Left kidney (tissue), 2 donors: ENCODE measurements around the gene KCNJ6. TPM values are rescaled to one million over a fixed set of nuclear protein-coding genes. Genes with fewer than 3 reads are reported as not detected.
A peak's percentile ranks its signal among the peaks of the same experiment; 100 is the strongest.
"Not testable (repeated sequence)": the region's sequence is repeated elsewhere in the genome, so short reads cannot be mapped to it uniquely, and the experiment has no call there.

ENCODE experiments used
- DNase-seq: peaks from one replicate; pipeline ENCODE4 v3.0.0-alpha.2; 2013
- polyA plus RNA-seq: library from polyadenylated mRNA; unstranded; fragments of 120-200 nt; gene quantifications from one replicate; pipeline ENCODE4 v1.2.1, GENCODE V29; 2013; ENCODE audit not compliant: insufficient read length

KCNJ6 gene
- polyA plus RNA-seq, 1 donor = 0.30 TPM

DNA sequence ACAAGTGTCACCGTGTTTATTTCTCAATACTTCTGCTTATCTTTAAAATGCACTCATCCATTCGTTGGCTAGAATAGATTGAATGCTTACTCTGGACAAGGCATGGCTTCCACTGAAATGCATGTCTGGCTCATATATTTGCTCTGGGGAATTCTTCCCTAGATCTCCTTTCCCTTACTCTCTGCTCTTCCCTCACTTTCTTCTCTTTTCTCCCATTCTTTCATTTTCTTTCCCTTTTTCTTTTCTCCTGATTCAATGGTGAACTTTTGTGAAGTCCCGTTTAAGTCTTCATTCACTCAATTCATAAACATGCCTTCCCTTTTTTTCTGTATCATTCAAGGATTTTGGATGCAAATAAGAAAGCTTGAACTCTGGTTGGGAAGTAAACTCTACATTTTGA is 315.2 kb downstream of the KCNJ6 start:
- DNase-seq = no peak

GRCh38 chr21:37595944-37596343 is 320.3 kb downstream of the KCNJ6 start:
- no peak for DNase-seq

DNA sequence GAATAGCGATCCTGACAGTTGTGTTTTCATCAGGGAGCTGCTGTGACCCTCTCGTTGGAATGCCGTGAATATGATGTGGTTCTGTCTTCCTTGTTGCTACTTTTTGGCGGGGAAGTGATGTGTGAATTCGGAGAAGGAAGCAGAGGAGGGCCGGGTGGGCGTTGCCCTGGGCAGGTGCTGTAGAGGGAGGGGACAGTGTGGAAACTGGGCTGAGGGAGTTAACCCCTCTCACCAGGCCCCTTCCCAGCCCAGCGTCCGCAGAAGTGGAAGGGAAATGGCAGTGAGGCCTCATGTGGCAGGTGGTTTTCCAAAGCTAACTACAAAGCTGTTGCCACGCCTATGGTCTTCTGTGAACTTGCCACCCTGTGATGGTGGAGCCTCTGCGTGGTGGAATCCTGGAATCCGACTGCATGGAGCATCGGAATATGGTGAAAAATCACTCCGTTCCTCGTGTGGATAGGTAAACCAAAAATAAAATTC is 321.7 kb downstream of the KCNJ6 start:
- no peak for DNase-seq

DNA sequence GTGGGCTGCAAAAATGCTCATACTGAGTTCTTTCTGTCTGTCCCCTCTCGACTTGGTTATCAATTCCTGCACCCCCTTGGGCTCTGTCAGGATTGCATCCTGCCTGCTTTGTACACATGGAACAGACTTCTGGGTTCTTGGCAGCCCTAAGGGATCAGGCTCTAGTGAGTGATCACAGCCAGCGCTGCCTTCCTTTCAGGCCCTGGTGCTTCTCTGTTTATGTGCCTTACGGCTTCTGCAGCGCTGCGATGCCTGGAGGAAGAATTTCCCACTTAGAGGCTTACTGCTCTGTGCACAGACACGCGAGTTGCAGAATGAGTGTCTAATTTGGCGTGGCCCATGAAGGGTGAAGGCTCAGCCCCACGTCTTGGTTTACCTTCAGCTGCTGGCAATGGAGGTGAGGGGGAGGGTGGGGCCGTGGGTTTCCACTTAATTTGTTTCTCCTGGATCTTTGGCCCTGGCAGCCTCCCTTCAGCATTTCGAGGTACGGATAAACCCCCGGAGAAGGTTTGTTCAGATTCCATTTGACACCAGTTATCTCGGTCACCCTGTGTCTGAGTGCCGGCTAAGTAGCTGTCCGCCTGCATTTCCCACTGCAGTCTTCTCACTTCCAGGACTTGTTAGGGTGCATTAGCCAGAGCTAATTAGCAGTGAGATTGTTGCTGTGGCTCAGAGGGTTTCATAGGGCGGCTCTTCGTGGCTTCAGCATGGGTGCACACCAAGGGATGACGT is 322.4 kb downstream of the KCNJ6 start:
- no peak for DNase-seq

- DNase-seq = no peak
These were observed 323.2 kb downstream of the KCNJ6 start for GRCh38 chr21:37593015-37593414.

DNA sequence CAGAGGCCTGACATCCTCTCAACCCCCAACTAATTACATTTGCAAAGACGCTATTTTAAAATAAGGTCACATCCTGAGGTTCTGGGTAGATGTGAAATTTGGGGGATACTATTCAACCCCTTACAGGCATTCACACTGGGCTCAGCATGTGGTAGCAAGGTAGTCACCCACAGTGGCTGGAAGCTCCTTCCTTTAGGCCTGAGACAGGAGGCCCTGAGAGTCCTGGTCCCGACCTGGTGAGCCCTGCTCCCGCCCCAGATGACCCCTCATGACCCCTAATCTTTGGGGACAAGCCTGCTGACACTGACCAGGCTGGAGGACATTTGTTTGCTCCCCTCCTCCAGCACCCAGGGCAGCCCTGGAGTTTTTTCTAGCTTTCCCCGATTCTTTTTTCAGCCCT is 323.8 kb downstream of the KCNJ6 start:
- no peak for DNase-seq

DNA sequence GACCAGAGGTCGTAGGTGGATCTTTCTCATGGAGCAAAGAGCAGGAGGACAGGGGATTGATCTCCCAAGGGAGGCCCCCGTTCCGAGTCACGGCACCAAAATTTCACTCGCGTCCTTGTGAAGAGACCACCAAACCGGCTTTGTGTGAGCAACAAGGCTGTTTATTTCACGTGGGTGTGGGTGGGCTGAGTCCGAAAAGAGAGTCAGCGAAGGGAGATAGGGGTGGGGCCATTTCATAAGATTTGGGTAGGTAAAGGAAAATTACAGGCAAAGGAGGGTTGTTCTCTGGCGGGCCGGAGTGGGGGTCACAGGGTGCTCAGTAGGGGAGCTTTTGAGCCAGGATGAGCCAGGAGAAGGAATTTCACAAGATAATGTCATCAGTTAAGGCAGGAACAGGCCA is 324.3 kb downstream of the KCNJ6 start:
- not testable (repeated sequence) for DNase-seq

- DNase-seq = not testable (repeated sequence)
These were observed 325.4 kb downstream of the KCNJ6 start for GRCh38 chr21:37590836-37591235.

- not testable (repeated sequence) for DNase-seq
These were observed 327.6 kb downstream of the KCNJ6 start for GRCh38 chr21:37588644-37589043.

DNA sequence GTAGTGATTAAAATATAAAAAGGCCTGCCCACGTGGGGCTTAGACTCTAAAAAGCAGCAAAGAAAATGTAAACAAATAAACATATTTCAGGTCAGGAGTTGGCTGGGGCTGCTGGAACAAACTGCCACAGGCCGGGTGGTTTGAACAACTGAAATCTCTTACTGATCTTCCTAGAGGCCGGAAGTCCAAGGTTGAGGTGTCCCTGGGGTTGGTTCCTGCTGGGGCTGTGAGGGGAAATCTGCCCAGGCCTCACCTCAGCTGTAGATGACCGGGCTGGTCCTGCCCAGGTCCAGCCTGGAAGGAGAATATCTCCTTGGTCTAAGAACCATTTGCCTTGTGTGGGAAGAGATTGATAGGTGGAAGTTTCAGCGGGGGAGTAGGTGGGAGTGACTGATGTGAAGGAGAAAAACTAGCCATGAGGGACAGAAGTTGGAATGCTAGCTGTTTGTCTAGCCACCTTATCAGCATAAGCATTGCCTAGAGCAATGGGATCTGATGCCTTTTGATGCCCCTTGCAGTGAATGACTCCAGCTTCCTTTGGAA is 328.6 kb downstream of the KCNJ6 start:
- DNase-seq = no peak

DNA sequence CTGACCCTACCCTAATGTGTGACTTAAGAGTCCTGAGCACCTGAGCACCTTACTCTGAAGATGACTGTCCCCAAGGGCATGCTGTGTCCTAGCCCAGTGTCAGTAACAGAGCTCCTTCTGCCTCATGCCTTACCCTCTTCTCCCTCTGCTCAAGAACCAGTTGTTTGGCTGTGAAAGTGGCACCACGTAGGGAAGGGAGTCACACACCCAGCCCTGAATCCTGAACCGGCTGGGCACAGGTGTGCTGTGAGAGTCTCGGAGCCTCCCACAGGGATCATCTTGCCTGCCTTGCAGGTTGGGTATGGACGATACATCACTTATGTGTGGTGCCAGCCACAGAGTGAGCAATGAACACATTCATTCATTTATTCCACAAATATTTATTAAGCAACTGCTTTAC is 329.1 kb downstream of the KCNJ6 start:
- no peak for DNase-seq

DNA sequence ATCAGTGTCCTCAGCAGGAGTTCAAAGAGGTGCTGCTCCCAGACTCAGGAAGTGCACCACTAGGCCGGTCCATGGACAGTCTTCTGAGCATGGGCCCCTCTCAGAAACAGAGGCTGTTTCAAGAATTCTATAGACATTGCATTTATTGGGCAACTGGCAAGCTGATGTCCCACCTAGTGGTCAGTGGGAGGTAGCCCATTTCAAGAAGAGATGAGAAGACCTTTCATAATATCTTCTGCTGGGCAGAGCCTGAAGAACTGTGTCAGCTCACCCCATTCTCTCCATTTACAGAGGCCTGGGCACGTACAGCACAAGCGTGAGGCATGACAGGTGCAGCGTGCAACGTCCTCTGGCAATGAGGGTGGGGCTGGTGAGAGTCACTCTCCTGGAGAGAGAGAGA is 333.7 kb downstream of the KCNJ6 start:
- DNase-seq = peak; percentile 40

DNA sequence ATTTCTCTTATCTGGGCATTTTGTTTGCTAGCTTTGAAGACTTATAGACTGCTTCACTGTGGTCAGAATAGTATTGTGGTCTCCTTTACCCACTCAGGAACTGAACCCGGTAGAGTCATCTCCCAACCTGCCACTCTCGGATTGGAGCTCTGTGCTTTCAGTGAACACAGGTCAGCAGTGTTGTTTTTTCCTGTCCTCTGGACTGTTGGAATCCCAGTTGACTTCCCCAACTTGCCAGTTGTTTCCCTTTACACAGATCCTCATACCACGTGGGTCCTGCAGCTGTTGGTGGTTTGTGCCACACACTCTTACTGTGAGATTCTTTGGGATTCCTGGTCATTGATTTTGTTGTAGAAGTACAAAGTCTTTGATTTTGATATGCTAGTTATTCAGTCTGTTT is 335.6 kb downstream of the KCNJ6 start:
- no peak for DNase-seq

GRCh38 chr21:37579356-37579755 is 336.9 kb downstream of the KCNJ6 start:
- no peak for DNase-seq

GRCh38 chr21:37578471-37579126 is 337.7 kb downstream of the KCNJ6 start:
- no peak for DNase-seq

DNA sequence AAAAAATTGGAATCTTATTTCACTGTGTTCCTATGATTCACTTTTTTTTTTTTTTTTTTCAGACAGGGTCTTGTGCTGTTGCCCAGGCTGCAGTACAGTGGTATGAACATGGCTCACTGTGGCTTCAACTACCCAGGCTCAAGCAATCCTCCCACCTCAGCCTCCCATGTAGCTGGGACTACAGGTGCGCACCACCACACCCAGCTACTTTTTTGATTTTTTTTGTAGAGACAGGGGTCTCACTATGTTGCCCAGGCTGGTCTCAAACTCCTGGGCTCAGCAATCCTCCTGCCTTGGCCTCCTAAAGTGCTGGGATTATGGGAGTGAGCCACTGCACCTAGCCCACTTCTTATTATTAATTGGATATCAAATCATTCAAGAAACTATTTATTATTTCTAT is 339.3 kb downstream of the KCNJ6 start:
- DNase-seq = not testable (repeated sequence)

- DNase-seq = no peak
These were observed 340.7 kb downstream of the KCNJ6 start for GRCh38 chr21:37575580-37575979.

DNA sequence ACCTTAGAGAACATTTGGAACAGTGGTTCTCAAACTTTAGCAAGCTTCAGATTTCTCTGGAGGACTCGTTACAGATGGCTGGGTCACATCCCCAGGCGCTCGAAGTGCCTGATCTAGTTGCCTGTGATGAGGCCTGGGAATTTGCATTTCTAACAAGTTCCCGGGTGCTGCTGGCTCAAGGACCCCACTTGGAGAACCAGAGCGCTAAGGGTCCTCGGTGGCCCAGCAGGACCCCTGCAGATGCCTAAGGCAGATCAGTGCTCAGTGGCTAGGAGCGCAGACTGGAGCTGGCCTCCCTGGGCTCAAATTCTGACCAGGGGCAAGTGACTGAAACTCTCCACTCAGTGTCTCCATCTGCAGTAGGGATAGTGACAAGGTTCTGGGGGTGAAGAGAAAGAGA is 341.5 kb downstream of the KCNJ6 start:
- no peak for DNase-seq

DNA sequence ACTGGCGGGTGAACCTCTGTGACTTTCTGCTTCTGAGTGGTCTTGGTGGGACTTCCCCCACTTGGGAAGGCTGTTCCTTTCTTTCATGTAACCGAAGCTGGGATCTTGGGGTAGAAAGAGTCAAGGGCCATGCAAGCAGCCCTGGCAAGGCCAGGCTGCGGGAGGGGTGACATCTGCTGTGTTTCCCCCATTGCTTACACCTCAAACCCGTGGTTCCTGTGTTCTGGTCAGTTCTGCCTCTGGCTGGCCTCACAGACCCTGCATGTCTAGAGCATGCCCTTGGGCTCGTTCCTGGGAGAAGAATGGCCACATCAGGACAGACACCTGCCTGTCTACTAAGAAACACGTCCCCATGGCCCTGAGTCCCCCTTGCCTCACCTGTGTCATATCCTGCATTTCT is 341.9 kb downstream of the KCNJ6 start:
- DNase-seq = no peak

DNA sequence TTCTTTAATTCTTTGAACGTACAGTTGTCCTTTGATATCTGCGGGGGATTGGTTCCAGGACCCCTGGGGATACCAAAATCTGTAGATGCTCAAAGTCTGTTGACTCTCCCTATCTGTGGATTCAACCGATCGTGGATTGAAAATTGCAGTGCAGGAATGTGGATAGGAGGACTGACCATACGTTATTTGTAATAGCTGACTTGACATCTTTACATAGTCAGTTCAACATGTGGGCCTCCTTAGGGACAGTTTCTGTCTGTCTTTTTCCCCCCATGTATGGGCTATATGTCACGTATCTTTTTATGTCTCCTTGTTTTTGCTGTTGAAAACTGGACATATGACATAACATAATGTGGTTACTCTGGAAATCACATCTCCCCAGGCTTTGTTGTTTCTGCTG is 344.8 kb downstream of the KCNJ6 start:
- DNase-seq = no peak

DNA sequence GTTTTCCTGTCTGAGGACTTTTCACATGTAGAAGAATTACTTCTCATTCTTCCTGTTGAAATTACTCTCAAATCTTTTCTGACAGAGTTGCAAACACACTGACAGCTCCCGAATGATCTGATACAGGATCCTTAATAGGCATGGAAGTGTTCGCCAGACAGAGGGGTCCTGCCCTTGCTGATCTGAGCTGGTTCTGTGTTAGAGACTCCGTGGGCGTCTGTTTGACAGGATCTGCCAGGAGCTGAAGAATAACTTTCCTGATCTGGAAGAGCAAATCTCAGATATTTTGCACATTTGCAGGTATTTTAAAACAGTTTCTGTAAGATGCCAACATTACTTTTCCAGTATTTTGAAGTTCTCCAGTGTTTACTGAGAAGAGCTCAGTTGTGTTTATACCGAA is 347.3 kb downstream of the KCNJ6 start:
- no peak for DNase-seq

DNA sequence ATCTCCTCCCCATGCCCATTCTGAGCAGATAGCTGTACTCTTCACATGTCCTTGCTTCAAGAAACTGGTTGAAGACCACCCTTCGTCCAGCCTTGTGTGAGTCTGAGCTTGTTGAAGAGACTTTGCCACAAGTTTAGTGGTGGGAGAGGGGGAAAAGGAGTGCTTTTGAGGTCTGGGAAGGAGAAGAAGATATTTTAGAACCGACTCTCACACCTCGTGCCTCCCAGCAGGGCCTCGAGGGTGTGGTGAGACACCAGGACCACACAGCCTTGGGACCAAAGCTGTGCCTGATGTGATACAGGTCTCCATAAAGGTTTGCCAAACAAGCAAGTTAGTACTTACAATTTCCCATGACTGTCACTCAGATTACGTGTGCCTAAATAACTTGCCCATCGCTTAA is 347.8 kb downstream of the KCNJ6 start:
- DNase-seq = no peak

- no peak for DNase-seq
These were observed 349.3 kb downstream of the KCNJ6 start for GRCh38 chr21:37566790-37567615.
